ENCODE data around the gene VMP1. TPM values are rescaled to one million over a fixed set of nuclear protein-coding genes. Genes with fewer than 3 reads are reported as not detected.

Gene VMP1
- total RNA-seq: 230 and 238 TPM in 2 replicates

DNA sequence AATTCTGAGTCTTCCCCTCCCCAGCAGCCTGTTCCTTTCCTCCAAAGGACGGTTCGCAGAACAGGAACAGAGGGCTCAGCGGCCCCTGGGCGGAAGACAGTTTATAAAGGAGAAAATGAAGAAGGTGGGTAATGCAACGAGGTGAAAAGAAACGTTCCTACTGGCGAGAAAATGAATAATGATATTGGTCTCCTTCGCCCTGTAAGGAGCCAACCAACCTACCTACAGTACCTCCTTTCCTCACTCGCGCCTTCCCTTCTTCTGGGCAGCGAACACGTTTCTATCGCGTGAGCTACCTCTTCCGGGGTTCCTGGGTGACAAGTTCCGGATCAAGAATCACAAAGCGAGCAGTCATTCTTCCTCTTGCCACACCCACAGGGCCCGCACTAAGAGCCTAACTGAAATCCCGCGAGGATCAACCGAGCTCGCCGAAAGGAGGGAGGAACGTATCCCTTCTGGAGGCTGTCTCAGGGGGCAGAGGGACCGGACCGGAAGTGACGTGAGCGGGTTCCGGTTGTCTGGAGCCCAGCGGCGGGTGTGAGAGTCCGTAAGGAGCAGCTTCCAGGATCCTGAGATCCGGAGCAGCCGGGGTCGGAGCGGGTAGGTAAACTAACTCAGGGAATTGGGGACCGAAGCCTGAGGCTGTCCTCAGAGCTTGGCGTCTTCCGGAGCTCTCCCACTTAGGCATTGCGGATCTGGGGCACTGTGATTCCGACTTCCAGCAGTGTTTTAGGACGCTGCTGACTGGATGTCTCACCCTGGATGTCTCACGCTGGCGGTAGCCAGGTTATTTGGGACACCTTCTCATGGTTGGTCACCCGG, at the start of gene VMP1, which contains the start of gene PTRH2:
Gene VMP1, plus strand, starts transcription at position 506 of the 822 bp plus-strand sequence. CDS start 23,793 bp downstream, outside the sequence.
Gene PTRH2, minus strand, starts transcription at position 282 of the 822 bp plus-strand sequence. CDS start 9,452 bp downstream, outside the sequence.

Small RNA genes lying within 50 kb of the gene (small RNA-seq; reads per million reads assigned to genes)
- not detected for gene AC040904.1
- not detected for gene RNU6-450P

Other genes starting within 250 kb of the VMP1 start
- gene DHX40, start 142.0 kb upstream of the VMP1 start, total RNA-seq: 59.7 and 70.3 TPM in 2 replicates
- gene CLTC, start 87.8 kb upstream of the VMP1 start, total RNA-seq: 450 and 556 TPM in 2 replicates
- 16.1 and 20.0 TPM in 2 replicates for gene PTRH2, start 224 bp upstream of the VMP1 start, total RNA-seq
- 1.6 and 2.1 TPM in 2 replicates for gene TUBD1, start 185.3 kb downstream of the VMP1 start, total RNA-seq
- gene RPS6KB1, start 185.5 kb downstream of the VMP1 start, total RNA-seq: 18.0 and 18.5 TPM in 2 replicates